ENCODE data around the gene SENP1.

GRCh38 chr12:48071808-48072207 is 34.1 kb downstream of the SENP1 start:
- TF ChIP-seq CTCF (conservative IDR thresholded peaks at IDR 0.05; ENCODE audit: low read depth, low read length), result no peak
- no peak for TF ChIP-seq EZH2 (IDR thresholded peaks at IDR 0.05; ENCODE audit: borderline replicate concordance, low read depth, low read length, poor library complexity, severe bottlenecking)
